ENCODE measurements around the gene P2RY1.
"Not testable (repeated sequence)": the region's sequence is repeated elsewhere in the genome, so short reads cannot be mapped to it uniquely, and the experiment has no call there.

The P2RY1 gene

GRCh38 chr3:152836269-152836668 is 1.3 kb downstream of the P2RY1 start:
- no peak for DNase-seq (ENCODE audit: low spot score)

- DNase-seq (ENCODE audit: low spot score) = no peak
Observed at GRCh38 chr3:152839511-152839910, 4.6 kb downstream of the P2RY1 start.

- DNase-seq (ENCODE audit: low spot score) = no peak
Observed at GRCh38 chr3:152841131-152841530, 6.2 kb downstream of the P2RY1 start.

GRCh38 chr3:152842413-152842812 is 7.5 kb downstream of the P2RY1 start:
- no peak for DNase-seq (ENCODE audit: low spot score)

- DNase-seq (ENCODE audit: low spot score) = no peak
Observed at GRCh38 chr3:152843955-152844354, 9.0 kb downstream of the P2RY1 start.

- not testable (repeated sequence) for DNase-seq (ENCODE audit: low spot score)
Observed at GRCh38 chr3:152846572-152847202, 11.8 kb downstream of the P2RY1 start.

- not testable (repeated sequence) for DNase-seq (ENCODE audit: low spot score)
Observed at GRCh38 chr3:152847599-152847998, 12.7 kb downstream of the P2RY1 start.

GRCh38 chr3:152849996-152850578 is 15.2 kb downstream of the P2RY1 start:
- DNase-seq (ENCODE audit: low spot score) = no peak

GRCh38 chr3:152853196-152853595 is 18.3 kb downstream of the P2RY1 start:
- no peak for DNase-seq (ENCODE audit: low spot score)

- no peak for DNase-seq (ENCODE audit: low spot score)
Observed at GRCh38 chr3:152857082-152857481, 22.2 kb downstream of the P2RY1 start.

- DNase-seq (ENCODE audit: low spot score) = no peak
Observed at GRCh38 chr3:152858170-152858800, 23.4 kb downstream of the P2RY1 start.

GRCh38 chr3:152860736-152861135 is 25.8 kb downstream of the P2RY1 start:
- no peak for DNase-seq (ENCODE audit: low spot score)

- DNase-seq (ENCODE audit: low spot score) = no peak
Observed at GRCh38 chr3:152865668-152866245, 30.8 kb downstream of the P2RY1 start.

GRCh38 chr3:152870027-152870426 is 35.1 kb downstream of the P2RY1 start:
- no peak for DNase-seq (ENCODE audit: low spot score)

GRCh38 chr3:152873314-152873713 is 38.4 kb downstream of the P2RY1 start:
- DNase-seq (ENCODE audit: low spot score) = not testable (repeated sequence)

GRCh38 chr3:152874896-152875749 is 40.2 kb downstream of the P2RY1 start:
- DNase-seq (ENCODE audit: low spot score) = no peak

- DNase-seq (ENCODE audit: low spot score) = no peak
Observed at GRCh38 chr3:152879130-152879789, 44.3 kb downstream of the P2RY1 start.

- no peak for DNase-seq (ENCODE audit: low spot score)
Observed at GRCh38 chr3:152879790-152880174, 44.9 kb downstream of the P2RY1 start.

GRCh38 chr3:152885076-152885475 is 50.1 kb downstream of the P2RY1 start:
- DNase-seq (ENCODE audit: low spot score) = no peak

All from left forelimb (tissue), 1 donor.